Left hindlimb (tissue), 1 donor: ENCODE results near the gene ACOT13.
A peak's percentile ranks its signal among the peaks of the same experiment; 100 is the strongest.
"Not testable (repeated sequence)": the region's sequence is repeated elsewhere in the genome, so short reads cannot be mapped to it uniquely, and the experiment has no call there.

Experiments
- DNase-seq: peaks from one replicate; pipeline ENCODE4 v3.0.0-alpha.2; 2018

The ACOT13 gene

GRCh38 chr6:24666641-24667377 is at the start of gene ACOT13, which contains the start of gene TDP2:
ACOT13 (plus strand) TSS chr6:24667077; CDS start chr6:24667264, 187 bp downstream.
TDP2 (minus strand) TSS chr6:24666899; CDS start chr6:24666862, 37 bp downstream.
- DNase-seq = peak; percentile 98

- no peak for DNase-seq
Observed at GRCh38 chr6:24619661-24620060, 47.2 kb upstream of the ACOT13 start.

GRCh38 chr6:24620637-24621036 is 46.2 kb upstream of the ACOT13 start:
- no peak for DNase-seq

GRCh38 chr6:24621626-24622289 is 45.1 kb upstream of the ACOT13 start:
- no peak for DNase-seq

DNA sequence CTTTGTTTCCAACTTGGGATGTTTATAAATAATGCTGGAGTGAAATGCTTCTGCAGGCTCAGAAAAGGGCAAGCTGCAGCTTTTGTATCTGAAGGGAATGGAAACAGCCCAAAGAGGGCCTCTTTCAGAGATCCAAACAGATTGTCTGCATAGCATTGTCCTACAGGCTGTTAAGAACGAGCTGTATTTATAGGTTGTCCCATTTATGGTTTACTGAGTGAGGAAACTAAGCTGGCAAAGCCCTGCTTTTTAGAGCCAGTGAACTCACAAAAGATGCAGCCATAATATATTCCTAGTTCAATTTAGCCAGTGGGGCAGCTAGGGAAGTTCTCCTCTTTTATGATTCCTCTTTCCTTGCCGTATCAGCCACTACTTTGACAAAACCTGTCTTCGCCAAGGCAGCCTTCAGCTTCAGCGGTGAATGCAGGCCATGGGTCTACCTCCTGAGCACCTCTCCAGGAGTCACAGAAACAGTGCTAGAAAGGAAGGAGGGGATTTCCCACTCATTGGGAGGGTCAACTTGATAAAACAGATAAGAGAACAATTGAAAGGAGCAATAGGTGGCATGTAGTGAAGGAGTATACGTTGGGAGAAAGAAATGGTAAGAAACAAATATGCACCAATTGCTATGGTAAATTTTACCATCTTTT is 35.9 kb upstream of the ACOT13 start:
- DNase-seq = no peak

- DNase-seq = no peak
Observed at GRCh38 chr6:24631671-24632070, 35.2 kb upstream of the ACOT13 start.

GRCh38 chr6:24632573-24632972 is 34.3 kb upstream of the ACOT13 start:
- DNase-seq = no peak

DNA sequence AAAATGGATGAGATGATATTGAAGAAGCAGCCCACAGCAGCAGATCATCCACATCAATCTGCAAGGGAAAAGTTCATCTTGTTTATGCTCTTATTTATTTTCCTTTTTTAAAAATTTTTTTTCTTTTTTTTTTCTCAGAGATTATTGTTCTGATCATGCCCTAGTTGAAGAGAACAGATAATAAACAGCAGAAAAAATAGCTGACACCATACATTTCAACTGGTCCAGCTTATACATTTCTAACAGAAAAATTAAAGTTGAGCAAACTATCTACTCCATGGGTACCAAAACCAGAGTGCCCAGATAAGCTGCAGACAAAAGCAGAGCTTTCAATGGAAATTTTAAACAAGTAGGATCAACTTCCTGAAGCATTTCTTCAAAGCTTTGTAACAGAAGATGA is 30.2 kb upstream of the ACOT13 start:
- DNase-seq = no peak

DNA sequence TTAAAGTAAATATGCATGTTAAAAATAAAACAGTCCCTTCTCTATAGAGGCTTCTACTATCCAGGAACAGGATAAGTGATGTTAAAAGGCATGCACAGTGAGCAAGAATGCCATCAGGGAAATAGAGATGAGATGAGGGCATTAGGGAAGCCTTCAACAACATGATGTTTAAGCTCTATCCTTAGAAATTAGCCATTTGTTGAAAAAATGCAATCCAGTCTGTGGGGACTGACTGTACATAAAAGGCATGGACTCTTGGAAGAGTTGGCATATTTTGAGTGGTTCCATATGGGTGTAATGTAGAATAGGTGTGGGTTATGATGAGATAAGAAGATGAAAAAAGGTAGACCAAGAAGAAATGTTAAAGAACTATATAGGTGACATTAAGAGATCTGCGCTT is 26.7 kb upstream of the ACOT13 start:
- DNase-seq = no peak

- DNase-seq = not testable (repeated sequence)
Observed at GRCh38 chr6:24640631-24641030, 26.2 kb upstream of the ACOT13 start.

DNA sequence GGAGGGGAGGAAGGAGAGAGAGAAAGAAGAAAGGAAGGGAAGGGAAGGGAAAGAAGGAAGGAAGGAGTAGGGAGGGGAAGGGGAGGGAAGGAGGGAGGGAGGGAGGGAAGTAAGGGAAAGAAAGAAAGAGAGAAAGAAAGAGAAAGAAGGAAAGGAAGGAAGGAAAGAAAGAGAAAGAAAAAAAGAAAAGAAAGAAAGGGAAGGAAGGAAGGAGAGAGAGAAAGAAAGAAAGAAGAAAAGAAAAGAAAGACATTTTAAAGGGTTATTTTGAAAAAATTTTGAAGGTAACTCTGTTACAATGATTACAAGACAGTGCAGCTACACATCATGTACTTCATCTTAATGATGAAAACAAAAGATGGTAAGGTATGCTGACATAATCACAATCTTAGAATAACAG is 24.8 kb upstream of the ACOT13 start:
- no peak for DNase-seq

GRCh38 chr6:24643920-24644319 is 23.0 kb upstream of the ACOT13 start:
- DNase-seq = no peak

DNA sequence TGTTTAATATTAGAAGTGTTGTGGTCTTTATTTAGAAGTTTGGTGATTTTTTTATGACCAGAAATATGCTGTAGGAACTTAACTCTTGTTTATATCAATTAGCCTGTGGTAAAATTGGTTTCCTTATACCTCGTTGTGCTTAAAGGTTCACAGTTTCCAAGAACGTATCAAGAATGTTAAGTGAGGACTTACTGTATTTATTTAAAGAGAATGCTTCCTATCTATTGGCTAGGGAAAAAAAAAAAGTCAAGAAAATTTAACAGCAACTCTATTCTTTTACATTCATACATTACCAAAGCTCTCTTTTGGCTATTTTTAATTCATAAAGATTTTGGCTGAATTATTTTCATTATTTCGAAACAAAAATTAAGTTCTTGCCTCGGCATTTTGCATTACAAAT is 22.5 kb upstream of the ACOT13 start:
- no peak for DNase-seq

DNA sequence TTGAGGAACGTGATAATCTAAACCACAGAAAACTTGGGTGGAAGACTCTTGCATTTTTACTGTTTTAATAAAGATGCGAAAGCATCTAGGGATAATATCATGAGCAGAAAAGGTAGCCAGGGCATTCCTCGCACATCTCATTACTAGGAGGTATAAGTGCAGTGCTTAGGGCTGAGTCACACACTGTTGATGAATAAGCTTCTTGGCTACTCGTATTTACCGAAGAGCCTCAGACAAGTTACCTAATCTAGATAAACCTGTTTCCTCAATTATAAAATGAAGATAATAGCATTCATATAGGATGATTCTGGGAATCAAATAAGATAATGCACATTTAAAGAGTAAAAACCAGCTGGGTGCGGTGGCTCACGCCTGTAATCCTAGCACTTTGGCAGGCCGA is 20.1 kb upstream of the ACOT13 start:
- DNase-seq = no peak

- DNase-seq = no peak
Observed at GRCh38 chr6:24648276-24648675, 18.6 kb upstream of the ACOT13 start.

GRCh38 chr6:24649691-24650090 is 17.2 kb upstream of the ACOT13 start:
- DNase-seq = no peak

DNA sequence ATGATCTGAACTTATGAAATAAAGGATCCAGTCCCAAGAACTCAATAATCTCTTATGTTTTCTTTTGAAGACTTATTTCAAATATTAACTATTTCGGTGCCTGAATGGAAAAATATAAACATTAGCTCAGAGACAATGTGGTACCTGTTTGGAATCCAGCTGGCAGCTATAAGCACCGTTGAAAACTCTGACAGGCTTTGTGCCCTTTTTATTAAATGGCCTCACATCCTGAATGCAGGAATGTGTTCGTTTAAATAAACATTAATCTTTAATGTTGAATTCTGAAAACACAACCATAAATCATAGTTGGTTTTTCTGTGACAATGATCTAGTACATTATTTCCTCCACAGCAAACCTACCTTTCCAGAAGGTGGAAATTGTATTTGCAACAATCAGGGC is 16.5 kb upstream of the ACOT13 start:
- no peak for DNase-seq

GRCh38 chr6:24655215-24655614 is 11.7 kb upstream of the ACOT13 start:
- no peak for DNase-seq

GRCh38 chr6:24658573-24659560 is 8.0 kb upstream of the ACOT13 start:
- DNase-seq = no peak

- no peak for DNase-seq
Observed at GRCh38 chr6:24659561-24659960, 7.3 kb upstream of the ACOT13 start.

DNA sequence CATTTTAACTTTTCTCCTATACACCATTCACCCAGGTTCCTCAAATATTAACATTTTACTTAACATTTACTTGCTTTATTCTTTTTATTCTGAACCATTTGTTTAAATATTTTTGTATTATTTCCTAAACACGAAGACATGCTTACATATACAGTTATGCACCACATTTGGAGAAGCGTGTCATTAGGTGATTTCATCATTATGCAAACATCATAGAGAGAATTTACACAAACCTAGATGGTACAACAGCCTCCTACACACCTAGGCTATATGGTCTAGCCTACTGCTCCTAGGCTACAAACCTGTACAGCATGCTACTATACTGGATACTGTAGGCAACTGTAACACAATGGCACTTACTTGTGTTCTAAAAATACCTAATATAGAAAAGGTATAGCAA is 6.8 kb upstream of the ACOT13 start:
- no peak for DNase-seq

- not testable (repeated sequence) for DNase-seq
Observed at GRCh38 chr6:24661759-24662158, 5.1 kb upstream of the ACOT13 start.

DNA sequence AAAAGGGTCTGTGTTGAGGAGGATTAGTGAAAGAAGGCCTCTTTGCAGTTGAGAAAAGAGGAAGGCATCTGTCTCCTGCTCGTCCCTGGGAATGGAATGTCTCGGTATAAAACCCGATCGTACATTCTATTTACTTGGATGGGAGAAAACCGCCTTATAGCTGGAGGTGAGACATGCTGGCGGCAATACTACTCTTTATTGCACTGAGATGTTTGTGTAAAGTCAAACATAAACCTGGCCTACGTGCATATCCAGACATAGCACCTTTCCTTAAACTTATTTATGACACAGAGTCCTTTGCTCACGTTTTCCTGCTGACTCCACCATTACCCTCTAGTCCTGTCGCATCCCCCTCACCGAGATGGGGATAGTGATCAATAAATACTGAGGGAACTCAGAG is 4.6 kb upstream of the ACOT13 start:
- no peak for DNase-seq
